Type B pancreatic cell (in vitro differentiated cells): ENCODE measurements around the gene ADCY5. TPM values are rescaled to one million over a fixed set of nuclear protein-coding genes. Genes with fewer than 3 reads are reported as not detected.

Source experiments
- DNase-seq: peaks from one replicate; pipeline ENCODE4 v3.0.0; 2021; ENCODE audit warnings: mixed read lengths; ENCODE audit not compliant: unreplicated experiment; ENCODE audit errors: extremely low spot score
- H3K27ac Mint-ChIP-seq: 2 replicates; pipeline ENCODE4 v1.8.0; 2021; ENCODE audit warnings: mild to moderate bottlenecking, mixed read lengths
- H3K27me3 Mint-ChIP-seq: 2 replicates; pipeline ENCODE4 v1.8.0; 2021; ENCODE audit warnings: mixed read lengths
- H3K36me3 Mint-ChIP-seq: 2 replicates; pipeline ENCODE4 v1.8.0; 2021; ENCODE audit warnings: mixed read lengths
- H3K4me1 Mint-ChIP-seq: one replicate; pipeline ENCODE4 v1.8.0; 2021; ENCODE audit warnings: mixed read lengths; ENCODE audit not compliant: unreplicated experiment
- H3K4me3 Mint-ChIP-seq: 2 replicates; pipeline ENCODE4 v1.8.0; 2021; ENCODE audit warnings: mild to moderate bottlenecking, mixed read lengths
- H3K9me3 Mint-ChIP-seq: 2 replicates; pipeline ENCODE4 v1.8.0; 2021; ENCODE audit warnings: mixed read lengths
- total RNA-seq: library from RNA; stranded (reverse); gene quantifications from 2 replicates; pipeline ENCODE4 v1.2.1, GENCODE V29; 2021; ENCODE audit warnings: low replicate concordance
- TF ChIP-seq, protein P1 (sequence below): fragments of 200-600 bp; sonication (generic); conservative IDR thresholded peaks from 2 replicates; pipeline ENCODE4 v1.5.0; 2021; ENCODE audit warnings: antibody characterized with exemption, mild to moderate bottlenecking

Gene ADCY5
- total RNA-seq, 1 donor from 2014 or later: 9.1 TPM

DNA sequence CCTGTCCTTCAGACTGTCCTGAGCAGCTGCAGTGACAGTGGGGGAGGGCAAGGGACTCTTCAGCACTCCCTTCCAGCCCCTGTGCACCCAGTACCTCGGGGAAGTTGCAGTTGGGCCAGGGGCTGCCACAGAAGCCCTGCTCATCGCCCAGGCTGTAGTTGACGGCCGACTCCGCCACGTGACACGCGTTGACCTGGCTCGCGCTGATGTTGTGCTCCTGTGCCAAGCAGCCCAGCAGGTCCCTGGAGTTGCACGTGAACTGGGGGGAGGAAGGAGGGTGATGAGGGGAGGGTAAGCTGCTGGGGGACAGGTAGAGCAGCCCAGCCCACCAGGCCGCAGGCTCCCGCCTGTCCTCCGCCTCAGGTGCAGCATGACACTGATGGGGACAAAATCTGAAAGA, 145.9 kb downstream of the ADCY5 start:
- H3K4me3 Mint-ChIP-seq: no peak overlapping the region
- no peak for DNase-seq
- H3K27me3 Mint-ChIP-seq: no peaks in the 10 kb centered on the region
- H3K27ac Mint-ChIP-seq: no peak overlapping the region
- no peaks in the 10 kb centered on the region for H3K9me3 Mint-ChIP-seq
- TF ChIP-seq, protein P1, sequence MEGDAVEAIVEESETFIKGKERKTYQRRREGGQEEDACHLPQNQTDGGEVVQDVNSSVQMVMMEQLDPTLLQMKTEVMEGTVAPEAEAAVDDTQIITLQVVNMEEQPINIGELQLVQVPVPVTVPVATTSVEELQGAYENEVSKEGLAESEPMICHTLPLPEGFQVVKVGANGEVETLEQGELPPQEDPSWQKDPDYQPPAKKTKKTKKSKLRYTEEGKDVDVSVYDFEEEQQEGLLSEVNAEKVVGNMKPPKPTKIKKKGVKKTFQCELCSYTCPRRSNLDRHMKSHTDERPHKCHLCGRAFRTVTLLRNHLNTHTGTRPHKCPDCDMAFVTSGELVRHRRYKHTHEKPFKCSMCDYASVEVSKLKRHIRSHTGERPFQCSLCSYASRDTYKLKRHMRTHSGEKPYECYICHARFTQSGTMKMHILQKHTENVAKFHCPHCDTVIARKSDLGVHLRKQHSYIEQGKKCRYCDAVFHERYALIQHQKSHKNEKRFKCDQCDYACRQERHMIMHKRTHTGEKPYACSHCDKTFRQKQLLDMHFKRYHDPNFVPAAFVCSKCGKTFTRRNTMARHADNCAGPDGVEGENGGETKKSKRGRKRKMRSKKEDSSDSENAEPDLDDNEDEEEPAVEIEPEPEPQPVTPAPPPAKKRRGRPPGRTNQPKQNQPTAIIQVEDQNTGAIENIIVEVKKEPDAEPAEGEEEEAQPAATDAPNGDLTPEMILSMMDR: no peak
- H3K36me3 Mint-ChIP-seq: no peaks in the 10 kb centered on the region
- H3K4me1 Mint-ChIP-seq: no peaks in the 10 kb centered on the region

DNA sequence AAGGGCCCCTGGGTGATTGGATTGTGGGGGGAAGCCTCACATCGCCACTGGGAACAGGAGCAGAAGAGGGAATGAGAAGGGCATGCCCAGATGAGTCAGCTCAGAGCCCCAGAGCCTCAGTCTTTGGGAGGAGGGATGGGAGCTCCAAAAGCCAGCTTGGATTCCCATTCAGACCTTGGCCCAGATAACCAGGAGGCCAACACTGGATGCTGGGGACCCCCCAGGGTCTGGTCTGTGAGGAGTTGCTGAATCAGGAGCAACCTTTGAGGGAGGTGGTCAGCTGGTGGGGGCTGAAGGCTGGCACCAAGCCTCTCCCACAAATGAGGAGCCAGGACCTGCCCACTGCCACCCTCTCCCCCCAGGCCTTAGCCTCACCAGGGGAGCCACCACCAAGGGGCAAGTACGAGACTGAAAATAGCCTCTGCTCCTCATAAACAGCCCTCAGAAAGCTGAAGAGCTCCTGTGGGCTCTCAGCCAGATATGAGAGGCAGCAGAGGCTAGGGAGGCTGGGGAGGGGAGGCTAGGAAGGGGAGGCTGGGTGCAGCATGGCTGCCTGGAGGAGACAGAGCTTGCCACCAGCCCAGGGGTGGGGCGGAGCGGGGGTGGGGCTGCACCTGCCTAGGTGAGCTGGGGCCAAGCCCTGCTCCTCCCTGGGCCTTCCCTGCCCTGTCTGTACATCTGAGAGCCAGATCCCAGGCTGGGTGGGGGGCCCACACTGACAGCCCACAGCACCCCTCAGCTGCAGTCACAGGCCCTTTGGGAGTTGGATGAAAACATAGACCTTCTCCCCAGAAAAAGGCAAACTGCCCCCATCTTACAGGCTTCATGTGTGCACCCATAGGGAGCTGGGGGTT, 147.3 kb downstream of the ADCY5 start:
- Mint-ChIP-seq H3K4me3 (no peak overlapping the region), H3K9me3 (no peaks in the 10 kb centered on the region), H3K27me3 (no peaks in the 10 kb centered on the region), H3K36me3 (no peaks in the 10 kb centered on the region), H3K27ac (no peak overlapping the region), H3K4me1 (no peaks in the 10 kb centered on the region)
- TF ChIP-seq, protein P1: no peak
- no peak for DNase-seq

DNA sequence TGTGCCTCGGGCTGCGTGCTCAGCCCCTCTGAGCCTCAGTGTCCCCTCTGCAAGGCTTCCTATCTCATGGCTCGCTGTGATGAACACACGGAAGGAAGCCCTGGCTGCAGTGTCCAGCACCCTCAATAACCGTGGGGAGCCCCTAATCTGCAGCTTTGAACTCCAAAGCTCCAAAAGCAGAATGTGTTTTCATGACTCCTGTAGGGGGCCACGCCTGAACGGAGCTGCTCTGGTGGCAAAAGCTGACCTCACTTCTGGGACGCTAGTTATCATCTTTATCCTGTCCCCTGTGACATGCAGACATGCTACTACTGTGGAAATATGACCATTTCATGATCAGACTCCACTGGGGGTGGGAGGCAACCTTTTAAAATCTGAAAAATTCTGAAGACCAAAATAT, 148.3 kb downstream of the ADCY5 start:
- Mint-ChIP-seq H3K4me1 (no peaks in the 10 kb centered on the region), H3K36me3 (no peaks in the 10 kb centered on the region), H3K27me3 (no peaks in the 10 kb centered on the region), H3K9me3 (no peaks in the 10 kb centered on the region), H3K4me3 (no peak overlapping the region), H3K27ac (no peak overlapping the region)
- no peak for DNase-seq
- TF ChIP-seq, protein P1: no peak

DNA sequence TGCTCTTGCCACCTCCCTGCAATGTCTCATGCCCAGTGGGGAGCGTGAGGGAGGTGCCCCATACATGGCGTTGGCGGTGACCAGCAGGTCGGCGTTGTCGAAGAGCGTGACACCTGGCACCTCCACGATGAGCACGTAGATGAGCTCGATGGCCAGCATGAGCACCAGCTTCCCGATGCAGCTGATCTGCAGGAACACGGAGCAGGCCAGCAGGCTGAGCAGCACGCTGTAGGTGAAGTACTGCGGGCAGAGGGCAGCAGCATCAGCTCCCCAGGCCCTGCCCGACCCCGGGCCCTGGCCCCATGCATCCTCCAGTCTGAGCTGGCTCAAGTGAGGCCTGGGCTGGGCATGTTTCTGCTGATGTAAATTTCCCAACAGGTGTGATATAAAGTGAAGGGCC, 148.8 kb downstream of the ADCY5 start:
- Mint-ChIP-seq H3K9me3 (no peaks in the 10 kb centered on the region), H3K27me3 (no peaks in the 10 kb centered on the region), H3K27ac (no peak overlapping the region), H3K4me3 (no peak overlapping the region), H3K4me1 (no peaks in the 10 kb centered on the region), H3K36me3 (no peaks in the 10 kb centered on the region)
- no peak for DNase-seq
- TF ChIP-seq, protein P1: no peak

DNA sequence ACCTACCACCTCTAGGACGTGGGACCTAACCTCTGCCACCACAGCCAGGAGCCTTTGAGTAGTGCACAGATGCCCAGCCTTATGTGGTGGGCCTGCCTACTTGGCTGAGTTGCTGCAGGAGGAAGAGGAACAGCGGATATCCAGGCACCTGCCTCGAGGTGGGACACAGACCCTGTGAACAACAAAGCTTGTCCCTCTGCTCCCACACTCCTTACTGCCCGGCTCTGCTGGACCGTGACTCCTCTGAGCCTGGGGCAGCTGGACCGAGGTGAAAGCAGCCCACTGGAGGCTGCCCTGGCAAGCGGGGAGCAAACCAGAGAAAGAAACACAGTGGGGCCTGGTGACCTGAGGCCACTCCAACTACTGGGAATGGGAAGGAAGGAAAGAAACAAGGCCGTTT, 149.3 kb downstream of the ADCY5 start:
- TF ChIP-seq, protein P1: no peak
- no peak overlapping the region for H3K4me3 Mint-ChIP-seq
- no peaks in the 10 kb centered on the region for H3K4me1 Mint-ChIP-seq
- H3K9me3 Mint-ChIP-seq: no peaks in the 10 kb centered on the region
- no peak overlapping the region for H3K27ac Mint-ChIP-seq
- DNase-seq: no peak
- no peaks in the 10 kb centered on the region for H3K36me3 Mint-ChIP-seq
- H3K27me3 Mint-ChIP-seq: no peaks in the 10 kb centered on the region
